Mesothelial cell of epicardium (in vitro differentiated cells): ENCODE measurements around the gene THADA. TPM values are rescaled to one million over a fixed set of nuclear protein-coding genes. Genes with fewer than 3 reads are reported as not detected.

Source experiments
- DNase-seq, 2 experiments: peaks; one replicate each; pipeline ENCODE4 v3.0.0; 2021; ENCODE audit warnings: low spot score in 2 of 2; ENCODE audit not compliant: unreplicated experiment in 2 of 2
- H3K27ac Mint-ChIP-seq: 2 replicates; pipeline ENCODE4 v1.8.0; 2021; ENCODE audit warnings: mixed read lengths
- H3K27me3 Mint-ChIP-seq: 2 replicates; pipeline ENCODE4 v1.8.0; 2021; ENCODE audit warnings: low read depth, mixed read lengths
- H3K36me3 Mint-ChIP-seq: 2 replicates; pipeline ENCODE4 v1.8.0; 2021; ENCODE audit warnings: mixed read lengths
- H3K4me1 Mint-ChIP-seq: 2 replicates; pipeline ENCODE4 v1.8.0; 2021; ENCODE audit warnings: mixed read lengths
- H3K4me3 Mint-ChIP-seq: 2 replicates; pipeline ENCODE4 v1.8.0; 2021; ENCODE audit warnings: mild to moderate bottlenecking, moderate library complexity, mixed read lengths
- H3K9me3 Mint-ChIP-seq: 2 replicates; pipeline ENCODE4 v1.8.0; 2021; ENCODE audit warnings: mixed read lengths
- total RNA-seq: library from RNA; stranded (reverse); gene quantifications from 3 replicates; pipeline ENCODE4 v1.2.1, GENCODE V29; 2021
- TF ChIP-seq, protein P1 (sequence below): fragments of 200-600 bp; sonication (generic); IDR thresholded peaks from one replicate; pipeline ENCODE4 v1.5.0; 2021; ENCODE audit warnings: antibody characterized with exemption; ENCODE audit not compliant: unreplicated experiment

The THADA gene
- total RNA-seq, 1 donor from 2014 or later, result 33.6 TPM

DNA sequence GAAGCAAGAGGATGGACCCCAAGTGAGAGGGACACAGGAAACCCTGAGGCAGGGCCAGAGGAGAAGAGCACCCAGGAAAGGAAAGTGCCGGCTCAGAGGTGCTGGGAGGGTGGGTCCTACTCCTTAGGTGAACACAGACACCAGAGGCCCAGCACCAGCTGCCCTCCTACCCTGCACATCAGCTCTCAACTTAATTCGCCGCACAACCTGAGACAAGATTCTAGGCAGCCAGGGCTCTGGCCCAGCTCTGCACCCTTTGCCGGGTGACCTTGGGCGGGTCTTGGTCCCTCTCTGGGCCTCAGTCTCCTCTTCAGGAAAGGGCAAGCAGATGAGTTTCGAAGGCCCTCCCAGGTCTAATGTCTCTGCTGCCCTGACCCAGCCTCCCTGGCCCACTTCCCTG lies 397.6 kb downstream of the THADA start:
- H3K4me1 Mint-ChIP-seq, result peaks cover 24% of the 10 kb centered on the region
- no peaks in the 10 kb centered on the region for H3K27me3 Mint-ChIP-seq
- H3K27ac Mint-ChIP-seq, result no peak overlapping the region
- H3K36me3 Mint-ChIP-seq, result no peaks in the 10 kb centered on the region
- TF ChIP-seq, protein P1, sequence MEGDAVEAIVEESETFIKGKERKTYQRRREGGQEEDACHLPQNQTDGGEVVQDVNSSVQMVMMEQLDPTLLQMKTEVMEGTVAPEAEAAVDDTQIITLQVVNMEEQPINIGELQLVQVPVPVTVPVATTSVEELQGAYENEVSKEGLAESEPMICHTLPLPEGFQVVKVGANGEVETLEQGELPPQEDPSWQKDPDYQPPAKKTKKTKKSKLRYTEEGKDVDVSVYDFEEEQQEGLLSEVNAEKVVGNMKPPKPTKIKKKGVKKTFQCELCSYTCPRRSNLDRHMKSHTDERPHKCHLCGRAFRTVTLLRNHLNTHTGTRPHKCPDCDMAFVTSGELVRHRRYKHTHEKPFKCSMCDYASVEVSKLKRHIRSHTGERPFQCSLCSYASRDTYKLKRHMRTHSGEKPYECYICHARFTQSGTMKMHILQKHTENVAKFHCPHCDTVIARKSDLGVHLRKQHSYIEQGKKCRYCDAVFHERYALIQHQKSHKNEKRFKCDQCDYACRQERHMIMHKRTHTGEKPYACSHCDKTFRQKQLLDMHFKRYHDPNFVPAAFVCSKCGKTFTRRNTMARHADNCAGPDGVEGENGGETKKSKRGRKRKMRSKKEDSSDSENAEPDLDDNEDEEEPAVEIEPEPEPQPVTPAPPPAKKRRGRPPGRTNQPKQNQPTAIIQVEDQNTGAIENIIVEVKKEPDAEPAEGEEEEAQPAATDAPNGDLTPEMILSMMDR, result no peak
- DNase-seq, result no peak
- no peaks in the 10 kb centered on the region for H3K9me3 Mint-ChIP-seq
- H3K4me3 Mint-ChIP-seq, result no peak overlapping the region

DNA sequence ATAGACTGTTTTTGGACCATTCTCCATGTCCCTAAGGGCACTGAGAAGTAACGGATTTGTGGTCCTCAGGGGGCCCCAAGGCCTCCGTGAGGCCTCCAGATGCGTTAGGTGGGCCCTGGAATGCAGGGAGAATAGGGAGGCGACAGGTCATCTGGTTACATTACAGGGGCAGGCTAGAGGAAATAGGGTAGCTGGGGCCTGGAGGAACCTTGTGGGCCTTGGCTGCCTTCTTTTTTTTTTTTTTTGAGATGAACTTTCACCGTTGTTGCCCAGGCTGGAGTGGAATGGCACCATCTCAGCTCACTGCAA lies 398.3 kb downstream of the THADA start:
- H3K4me3 Mint-ChIP-seq, result no peak overlapping the region
- no peaks in the 10 kb centered on the region for H3K9me3 Mint-ChIP-seq
- H3K4me1 Mint-ChIP-seq, result peaks cover 24% of the 10 kb centered on the region
- TF ChIP-seq, protein P1, result no peak
- H3K27ac Mint-ChIP-seq, result peak overlapping the region; percentile 23
- no peaks in the 10 kb centered on the region for H3K27me3 Mint-ChIP-seq
- no peaks in the 10 kb centered on the region for H3K36me3 Mint-ChIP-seq
- DNase-seq, result no peak

DNA sequence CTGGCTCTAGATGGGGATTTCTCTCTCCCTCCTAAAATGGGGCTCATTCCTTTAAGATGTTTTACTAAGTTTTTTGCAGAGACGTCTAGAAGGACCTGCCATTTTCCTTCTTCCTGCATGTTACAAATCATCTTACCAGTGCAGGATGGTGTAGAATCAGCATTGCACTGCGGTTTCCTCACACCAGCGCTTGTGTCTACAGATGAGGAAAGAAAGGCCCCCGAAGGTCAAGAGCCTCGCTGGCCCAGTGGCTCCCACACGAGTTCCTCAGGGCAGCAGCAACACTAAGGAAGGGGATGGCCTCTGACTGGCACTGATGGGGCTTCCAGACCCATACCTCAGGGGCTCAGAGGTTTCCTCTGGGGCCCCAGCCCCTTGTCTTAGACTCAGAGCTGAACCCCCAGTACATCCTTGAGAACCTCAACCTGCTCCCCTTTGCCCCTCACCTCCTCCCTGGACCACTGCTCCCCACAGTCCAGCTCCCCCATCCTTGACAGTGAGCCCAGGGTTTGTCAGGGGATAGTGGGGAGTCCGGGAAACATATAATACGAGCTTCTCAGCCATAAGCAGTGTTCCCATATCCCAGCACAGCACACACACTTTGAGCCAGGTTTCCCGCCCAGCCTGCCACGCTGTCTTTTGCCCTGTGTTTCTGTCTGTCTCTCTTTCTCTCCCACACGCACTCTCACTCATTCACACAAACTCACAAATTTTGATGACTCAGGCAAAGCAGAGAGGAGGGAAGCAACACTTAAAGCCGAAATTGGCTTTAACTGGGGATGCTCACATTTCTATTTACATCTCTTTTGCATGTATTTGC lies 398.9 kb downstream of the THADA start:
- Mint-ChIP-seq H3K27ac (peak overlapping the region; percentile 40), H3K27me3 (no peaks in the 10 kb centered on the region), H3K4me1 (peaks cover 24% of the 10 kb centered on the region), H3K4me3 (no peak overlapping the region), H3K36me3 (no peaks in the 10 kb centered on the region), H3K9me3 (no peaks in the 10 kb centered on the region)
- TF ChIP-seq, protein P1, result no peak
- no peak for DNase-seq

DNA sequence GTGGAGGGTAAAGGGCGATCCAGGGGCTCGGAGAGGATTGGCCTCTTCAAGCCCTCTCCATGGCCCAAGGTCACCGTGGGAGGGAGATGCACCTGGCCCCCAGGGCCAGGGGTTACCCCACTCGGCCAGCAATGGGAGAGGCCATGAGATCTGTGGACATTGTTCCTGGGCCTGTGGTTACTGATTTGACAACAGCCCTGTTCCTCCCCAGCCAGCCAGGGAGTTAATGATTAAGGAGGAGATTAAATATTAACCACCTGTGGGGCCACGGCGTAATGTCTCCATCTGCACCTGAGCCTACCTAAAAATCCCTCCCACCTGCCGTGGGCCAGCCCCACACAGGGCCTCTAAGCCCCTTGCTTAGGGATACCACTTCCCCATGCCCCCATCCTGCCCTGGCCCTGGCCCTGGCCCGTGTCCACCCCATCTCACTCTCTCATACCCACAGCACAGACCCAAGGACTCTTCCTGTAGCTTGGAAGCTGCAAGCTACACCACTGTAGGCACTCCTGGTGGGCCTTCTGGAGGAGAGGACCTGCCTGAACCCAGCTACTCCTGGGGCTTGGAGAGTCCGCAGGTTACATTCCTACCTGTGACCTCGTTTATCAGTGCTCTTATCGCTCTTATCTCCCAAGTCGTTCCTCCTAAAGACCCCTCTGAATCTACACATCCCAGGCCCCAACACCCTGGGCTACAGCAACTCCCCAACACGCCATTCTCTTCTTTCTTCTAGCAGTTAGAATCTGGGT lies 401.5 kb downstream of the THADA start:
- H3K4me1 Mint-ChIP-seq, result peaks cover 23% of the 10 kb centered on the region
- TF ChIP-seq, protein P1, result no peak
- no peaks in the 10 kb centered on the region for H3K9me3 Mint-ChIP-seq
- H3K4me3 Mint-ChIP-seq, result no peak overlapping the region
- H3K27me3 Mint-ChIP-seq, result no peaks in the 10 kb centered on the region
- DNase-seq, result no peak
- no peaks in the 10 kb centered on the region for H3K36me3 Mint-ChIP-seq
- peak overlapping the region; percentile 59 for H3K27ac Mint-ChIP-seq

DNA sequence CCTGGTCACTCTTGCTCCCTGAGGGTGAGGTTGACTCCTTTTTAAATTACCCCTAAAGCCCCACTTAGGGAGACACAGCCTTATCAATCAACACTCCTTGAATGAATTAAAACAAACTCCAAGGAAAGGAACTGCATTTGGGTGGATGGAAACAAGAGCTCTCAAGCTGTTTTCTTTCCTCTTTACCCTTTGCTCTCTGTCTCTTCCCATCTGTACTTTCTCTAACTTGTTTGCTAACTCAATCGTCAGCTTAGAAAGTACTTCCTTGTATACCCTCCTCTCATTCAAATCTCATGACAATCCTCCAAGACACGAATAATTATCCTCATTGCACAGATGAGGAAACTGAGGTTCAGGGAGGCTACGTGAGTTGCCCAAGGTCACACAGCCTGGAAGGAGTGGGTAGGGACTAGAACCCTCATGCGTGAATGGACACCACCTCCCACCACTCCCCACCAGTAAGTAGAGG lies 402.2 kb downstream of the THADA start:
- Mint-ChIP-seq H3K27me3 (no peaks in the 10 kb centered on the region), H3K9me3 (no peaks in the 10 kb centered on the region), H3K27ac (peak overlapping the region; percentile 63), H3K36me3 (no peaks in the 10 kb centered on the region), H3K4me1 (peaks cover 21% of the 10 kb centered on the region), H3K4me3 (no peak overlapping the region)
- TF ChIP-seq, protein P1, result no peak
- no peak for DNase-seq
